Keratinocyte (primary cell): ENCODE results near the gene ARID5B. TPM values are rescaled to one million over a fixed set of nuclear protein-coding genes. Genes with fewer than 3 reads are reported as not detected.

Experiments
- DNase-seq: peaks from one replicate; pipeline ENCODE4 v3.0.0-alpha.2; 2011; ENCODE audit warnings: low read depth, missing footprints, low spot score
- FAIRE-seq: peaks from 2 replicates; lab custom pipeline; 2011; peaks lifted over from hg19 to GRCh38; lab: Jason Lieb, UNC
- H2AFZ ChIP-seq: 2 replicates; pipeline ENCODE4 v1.6.0; 2012; ENCODE audit warnings: low read length, control low read depth, inconsistent platforms; ENCODE audit not compliant: control insufficient read depth
- H3K27ac ChIP-seq: 2 replicates; pipeline ENCODE4 v1.5.1; 2011; ENCODE audit warnings: low read length; ENCODE audit not compliant: control insufficient read depth, insufficient read depth
- H3K27me3 ChIP-seq: 3 replicates; pipeline ENCODE4 v1.6.0; 2011; ENCODE audit warnings: low read length; ENCODE audit not compliant: control insufficient read depth, insufficient read depth; ENCODE audit errors: extremely low read depth
- H3K36me3 ChIP-seq, 2 experiments: 2 replicates in 1 of 2; 3 replicates in 1 of 2; pipeline ENCODE4 v1.5.1; 2011; ENCODE audit warnings: low read length in 2 of 2, mild to moderate bottlenecking in 1 of 2; ENCODE audit not compliant: control insufficient read depth in 2 of 2, insufficient read depth in 2 of 2; ENCODE audit errors: extremely low read depth in 1 of 2
- H3K4me1 ChIP-seq: 3 replicates; pipeline ENCODE4 v1.5.1; 2011; ENCODE audit warnings: low read length; ENCODE audit not compliant: control insufficient read depth, insufficient read depth; ENCODE audit errors: extremely low read depth
- H3K4me2 ChIP-seq: 3 replicates; pipeline ENCODE4 v1.6.0; 2011; ENCODE audit warnings: low read depth, low read length; ENCODE audit not compliant: control insufficient read depth, insufficient read depth; ENCODE audit errors: extremely low read depth
- H3K4me3 ChIP-seq, 3 experiments: fragments of 200-600 bp in 1 of 3; sonication (generic) in 1 of 3; 2 replicates in 2 of 3; 3 replicates in 1 of 3; pipeline ENCODE4 v1.5.1; 2011 to 2016; ENCODE audit warnings: low read length in 3 of 3, mild to moderate bottlenecking in 3 of 3, control low read depth in 2 of 3, inconsistent platforms in 1 of 3, low read depth in 1 of 3, mixed read lengths in 1 of 3, mixed run types in 1 of 3, moderate library complexity in 1 of 3; ENCODE audit not compliant: control insufficient read depth in 2 of 3, insufficient read depth in 2 of 3; ENCODE audit errors: extremely low read depth in 1 of 3
- H3K79me2 ChIP-seq: 2 replicates; pipeline ENCODE4 v1.6.0; 2012; ENCODE audit warnings: low read length; ENCODE audit not compliant: control insufficient read depth, insufficient read depth
- H3K9ac ChIP-seq: 3 replicates; pipeline ENCODE4 v1.6.0; 2011; ENCODE audit warnings: low read length; ENCODE audit not compliant: control insufficient read depth, insufficient read depth; ENCODE audit errors: extremely low read depth
- H3K9me1 ChIP-seq: 3 replicates; pipeline ENCODE4 v1.6.0; 2011; ENCODE audit warnings: low read length; ENCODE audit not compliant: control insufficient read depth, insufficient read depth; ENCODE audit errors: extremely low read depth
- H3K9me3 ChIP-seq: 2 replicates; pipeline ENCODE4 v1.5.1; 2012; ENCODE audit warnings: low read depth, low read length; ENCODE audit not compliant: control insufficient read depth
- H4K20me1 ChIP-seq: 3 replicates; pipeline ENCODE4 v1.6.0; 2011; ENCODE audit warnings: low read length; ENCODE audit not compliant: control insufficient read depth, insufficient read depth; ENCODE audit errors: extremely low read depth
- CTCF ChIP-seq, 3 experiments: IDR thresholded peaks in 1 of 3; conservative IDR thresholded peaks in 1 of 3; optimal IDR thresholded peaks in 1 of 3; 2 replicates in 2 of 3; 3 replicates in 1 of 3; pipeline versions ENCODE3 to v1.5.1; 2011; ENCODE audit warnings: low read length in 3 of 3, mild to moderate bottlenecking in 3 of 3, moderate library complexity in 2 of 3, control low read depth in 1 of 3, inconsistent platforms in 1 of 3; ENCODE audit not compliant: insufficient read depth in 2 of 3; ENCODE audit errors: extremely low read depth in 1 of 3
- EZH2 ChIP-seq: IDR thresholded peaks from one replicate; pipeline ENCODE4 v1.6.1; 2012; ENCODE audit warnings: inconsistent platforms, mild to moderate bottlenecking, low read length, moderate library complexity
- dilution Hi-C: fragments of 300-500 bp; cut with MboI; formaldehyde crosslinking; loops from one replicate; pipeline ENCODE4 v1.7.0; 2020; ENCODE audit warnings: low sequenced_read_pairs; ENCODE audit not compliant: extremely low pct_ligation_motif_present
- polyA plus RNA-seq, 5 experiments: library from polyadenylated mRNA; depleted of rRNA in 3 of 5; stranded (reverse) in 3 of 5; stranded (forward) in 1 of 5; unstranded in 1 of 5; fragments of >200 nt; gene quantifications; 1 replicate in 1 of 5; 2 replicates in 3 of 5; 3 replicates in 1 of 5; pipeline versions ENCODE4 v1.2.1 to v1.2.3, GENCODE V29; 2011 to 2012; ENCODE audit warnings: missing spikeins in 2 of 5, low read depth in 1 of 5, low replicate concordance in 1 of 5

The ARID5B gene
- polyA plus RNA-seq, 1 donor (not counting 4 experiments of a cell fraction or from before 2014, with no cell fraction given) = 7.0 TPM

- DNase-seq (no peak), FAIRE-seq (no peak)
- Histone ChIP-seq H3K9me1 (no peaks in the 10 kb centered on the region), H3K4me1 (peaks cover 9% of the 10 kb centered on the region), H3K4me3 (no peak overlapping the region), H3K27ac (no peak overlapping the region), H2AFZ (no peak overlapping the region), H3K9ac (no peak overlapping the region), H3K79me2 (peaks cover 3% of the 10 kb centered on the region), H3K27me3 (no peaks in the 10 kb centered on the region), H3K9me3 (no peaks in the 10 kb centered on the region), H3K4me2 (peak overlapping the region; percentile 23), H4K20me1 (no peaks in the 10 kb centered on the region), H3K36me3 (no peaks in the 10 kb centered on the region)
- dilution Hi-C loops = no loop called here
- TF ChIP-seq CTCF (optimal IDR thresholded peaks at IDR 0.05 in 1 of 3, IDR thresholded peaks at IDR 0.05 in 1 of 3, conservative IDR thresholded peaks at IDR 0.05 in 1 of 3; ENCODE audit: extremely low read depth in 1 of 3, insufficient read depth in 2 of 3, low read length in 3 of 3) (no peak), EZH2 (no peak)
Observed at GRCh38 chr10:61987951-61988379, 86.5 kb downstream of the ARID5B start.

- no peak for DNase-seq
- Histone ChIP-seq H3K27me3 (no peaks in the 10 kb centered on the region), H3K36me3 (no peaks in the 10 kb centered on the region), H3K4me2 (no peak overlapping the region), H3K9me3 (no peaks in the 10 kb centered on the region), H2AFZ (no peak overlapping the region), H3K27ac (no peak overlapping the region), H3K9ac (no peak overlapping the region), H3K4me3 (no peak overlapping the region), H3K4me1 (peaks cover 29% of the 10 kb centered on the region), H3K79me2 (peaks cover 5% of the 10 kb centered on the region), H3K9me1 (no peaks in the 10 kb centered on the region), H4K20me1 (no peaks in the 10 kb centered on the region)
- FAIRE-seq = no peak
- dilution Hi-C loops = no loop called here
- TF ChIP-seq CTCF (optimal IDR thresholded peaks at IDR 0.05 in 1 of 3, IDR thresholded peaks at IDR 0.05 in 1 of 3, conservative IDR thresholded peaks at IDR 0.05 in 1 of 3; ENCODE audit: extremely low read depth in 1 of 3, insufficient read depth in 2 of 3, low read length in 3 of 3) = no peak
- no peak for TF ChIP-seq EZH2
Observed at GRCh38 chr10:61989995-61990760, 88.7 kb downstream of the ARID5B start.
